Lung (tissue), 12 donors: ENCODE results near the gene ARPC1B. TPM values are rescaled to one million over a fixed set of nuclear protein-coding genes. Genes with fewer than 3 reads are reported as not detected.
A peak's percentile ranks its signal among the peaks of the same experiment; 100 is the strongest.

ENCODE experiments used
- ATAC-seq: fragments of 200-7000 bp; cut with Tn5 transposase; one replicate; pipeline ENCODE4 v1.9.1; 2020; ENCODE audit warnings: moderate number of reproducible peaks; ENCODE audit not compliant: insufficient read depth, low FRiP score
- DNase-seq, 3 donors: peaks; one replicate each; pipeline ENCODE4 v3.0.0-alpha.2; 2013 to 2017
- H3K27ac ChIP-seq, 2 donors: one replicate each; pipeline ENCODE4 v1.5.1; 2013; ENCODE audit warnings: mild to moderate bottlenecking in 2 of 2, moderate library complexity in 2 of 2, control low read depth in 1 of 2, inconsistent platforms in 1 of 2, low read depth in 1 of 2, low read length in 1 of 2
- H3K27me3 ChIP-seq, 3 donors: one replicate each; pipeline ENCODE4 v1.5.1; 2013; ENCODE audit warnings: low read length in 2 of 3; ENCODE audit not compliant: control insufficient read depth in 3 of 3, insufficient read depth in 3 of 3
- H3K36me3 ChIP-seq, 4 donors: one replicate each; pipeline ENCODE4 v1.5.1; 2013; ENCODE audit warnings: low read length in 4 of 4, mild to moderate bottlenecking in 1 of 4, moderate library complexity in 1 of 4; ENCODE audit not compliant: control insufficient read depth in 4 of 4, insufficient read depth in 4 of 4
- H3K4me1 ChIP-seq, 5 donors: one replicate each; pipeline ENCODE4 v1.5.1; 2013; ENCODE audit warnings: low read length in 5 of 5, mild to moderate bottlenecking in 2 of 5, moderate library complexity in 1 of 5; ENCODE audit not compliant: control insufficient read depth in 5 of 5, insufficient read depth in 5 of 5
- H3K4me3 ChIP-seq: one replicate; pipeline ENCODE4 v1.5.1; 2013; ENCODE audit warnings: mild to moderate bottlenecking, control low read depth, moderate library complexity
- H3K9ac ChIP-seq, 2 donors: one replicate each; pipeline ENCODE4 v1.5.1; 2013; ENCODE audit warnings: low read length in 2 of 2, control low read depth in 1 of 2; ENCODE audit not compliant: insufficient read depth in 1 of 2
- H3K9me3 ChIP-seq, 4 donors: one replicate each; pipeline ENCODE4 v1.5.1; 2013; ENCODE audit warnings: low read length in 3 of 4, mild to moderate bottlenecking in 1 of 4, moderate library complexity in 1 of 4; ENCODE audit not compliant: control insufficient read depth in 4 of 4, insufficient read depth in 3 of 4
- WGBS, 2 donors: extraction: QIAGEN DNeasy Blood & Tissue Kit; methylation state at CpG; one replicate each; pipeline ENCODE4 v1.1.7; 2013; 5-methylcytosine and 5-hydroxymethylcytosine counted together
- polyA plus RNA-seq, 2 donors: library from polyadenylated mRNA; stranded (reverse); fragments of 200-250 nt; gene quantifications; one replicate each; pipeline ENCODE4 v1.2.1, GENCODE V29; 2013
- total RNA-seq, 2 donors: library from RNA; depleted of rRNA in 1 of 2; stranded (reverse); fragments of >200 nt in 1 of 2; gene quantifications; one replicate each; pipeline ENCODE4 v1.2.1, GENCODE V29; 2014 to 2021
- TF ChIP-seq, protein P1 (sequence below): IDR thresholded peaks from 2 replicates; pipeline ENCODE4 v1.5.1; 2012; ENCODE audit warnings: mild to moderate bottlenecking; ENCODE audit errors: control extremely low read depth, extremely low read depth
- donor health status: control.
- donor health status: control.
- donor health status: Bipolar disorder and iron deficiency.
- donor health status: healthy.
- donor health status: DM: yes; HTN: yes; CAD: no.

Gene ARPC1B
- total and polyA plus RNA-seq, 4 donors: 164 to 937 (median 266) TPM

DNA sequence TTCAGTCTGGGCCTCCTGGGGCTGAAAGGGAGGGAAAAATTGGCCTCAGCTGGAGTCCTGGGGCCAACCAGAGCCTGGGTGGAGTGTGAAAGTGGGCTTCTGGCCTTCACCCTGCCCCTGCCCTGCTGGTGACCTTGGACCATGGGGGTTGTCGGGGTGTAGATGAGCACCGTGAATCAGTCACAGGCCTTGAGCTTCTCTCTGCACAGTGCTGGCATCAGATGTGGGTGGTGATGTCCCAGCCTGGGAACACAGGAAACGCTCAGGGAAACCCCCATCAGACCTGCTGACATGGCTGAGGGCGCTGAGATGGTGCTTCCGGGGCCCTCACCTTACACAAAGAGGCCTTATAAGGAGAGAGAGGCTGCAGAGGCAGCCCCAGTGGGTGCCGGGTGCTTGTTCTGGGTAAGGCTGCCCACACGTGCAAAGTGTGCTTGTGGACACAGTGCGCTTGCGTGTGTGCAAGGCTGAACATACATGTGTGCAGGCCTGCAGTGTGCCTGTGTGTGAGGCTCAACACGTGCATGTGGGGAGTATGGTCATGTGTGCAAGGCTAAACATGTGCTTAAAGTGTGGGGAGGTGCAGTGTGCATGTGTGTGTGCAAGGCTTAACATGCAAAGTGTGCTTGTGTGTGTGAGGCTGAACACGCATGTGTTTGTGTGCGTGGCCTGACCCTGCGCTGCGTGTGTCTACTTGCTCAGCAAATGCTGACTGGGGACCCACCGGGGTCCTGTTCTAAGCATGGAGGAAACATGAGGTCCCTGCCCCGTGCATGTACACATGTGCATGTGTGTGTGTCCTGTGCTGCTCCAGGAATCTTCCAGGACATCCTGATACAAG, 6.5 kb downstream of the ARPC1B start:
- DNase-seq (no peak), ATAC-seq (no peak)
- Histone ChIP-seq H3K27me3 (no peaks in the 10 kb centered on the region), H3K4me1 (peaks cover 0 to 25% (median 5%) of the 10 kb centered on the region in 5 donors), H3K36me3 (peaks cover 0 to 30% (median 0%) of the 10 kb centered on the region in 4 donors), H3K9me3 (no peaks in the 10 kb centered on the region), H3K9ac (no peak overlapping the region), H3K4me3 (no peak overlapping the region), H3K27ac (peak overlapping the region; percentile 34 to 95)
- TF ChIP-seq, protein P1, sequence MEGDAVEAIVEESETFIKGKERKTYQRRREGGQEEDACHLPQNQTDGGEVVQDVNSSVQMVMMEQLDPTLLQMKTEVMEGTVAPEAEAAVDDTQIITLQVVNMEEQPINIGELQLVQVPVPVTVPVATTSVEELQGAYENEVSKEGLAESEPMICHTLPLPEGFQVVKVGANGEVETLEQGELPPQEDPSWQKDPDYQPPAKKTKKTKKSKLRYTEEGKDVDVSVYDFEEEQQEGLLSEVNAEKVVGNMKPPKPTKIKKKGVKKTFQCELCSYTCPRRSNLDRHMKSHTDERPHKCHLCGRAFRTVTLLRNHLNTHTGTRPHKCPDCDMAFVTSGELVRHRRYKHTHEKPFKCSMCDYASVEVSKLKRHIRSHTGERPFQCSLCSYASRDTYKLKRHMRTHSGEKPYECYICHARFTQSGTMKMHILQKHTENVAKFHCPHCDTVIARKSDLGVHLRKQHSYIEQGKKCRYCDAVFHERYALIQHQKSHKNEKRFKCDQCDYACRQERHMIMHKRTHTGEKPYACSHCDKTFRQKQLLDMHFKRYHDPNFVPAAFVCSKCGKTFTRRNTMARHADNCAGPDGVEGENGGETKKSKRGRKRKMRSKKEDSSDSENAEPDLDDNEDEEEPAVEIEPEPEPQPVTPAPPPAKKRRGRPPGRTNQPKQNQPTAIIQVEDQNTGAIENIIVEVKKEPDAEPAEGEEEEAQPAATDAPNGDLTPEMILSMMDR: no peak
- 56 to 61% methylated on average over 16 of the region's 16 CpGs for WGBS, 2 donors

DNA sequence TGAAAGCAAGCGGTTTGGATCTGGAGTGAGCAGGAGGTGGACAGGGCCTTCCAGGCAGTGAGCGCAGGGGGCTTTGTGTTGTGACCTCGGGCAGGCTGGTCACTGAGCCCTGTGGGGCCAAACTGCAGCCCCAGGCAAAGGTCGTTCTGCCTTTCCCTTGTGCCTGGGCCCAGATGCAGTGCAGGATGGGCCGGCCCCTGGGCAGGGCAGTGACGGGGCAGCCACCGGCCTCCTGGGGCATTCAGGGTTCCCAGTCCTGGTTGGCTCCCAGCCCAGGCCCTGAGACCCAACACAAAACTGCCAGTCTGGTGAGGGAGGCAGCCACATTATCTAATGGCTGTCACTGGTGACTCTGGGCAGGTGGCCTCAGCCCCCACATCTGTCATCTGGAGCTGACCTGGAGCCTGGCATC, 7.1 kb downstream of the ARPC1B start:
- DNase-seq (no peak), ATAC-seq (no peak)
- TF ChIP-seq, protein P1: no peak
- peaks cover 0 to 36% (median 0%) of the 10 kb centered on the region in 4 donors for H3K36me3 ChIP-seq
- 76 to 87% methylated on average over 7 of the region's 7 CpGs for WGBS, 2 donors
- no peak overlapping the region for H3K9ac ChIP-seq
- peaks cover 0 to 21% (median 5%) of the 10 kb centered on the region in 5 donors for H3K4me1 ChIP-seq
- no peaks in the 10 kb centered on the region for H3K9me3 ChIP-seq
- H3K27me3 ChIP-seq: no peaks in the 10 kb centered on the region
- no peak overlapping the region for H3K27ac ChIP-seq
- no peak overlapping the region for H3K4me3 ChIP-seq

DNA sequence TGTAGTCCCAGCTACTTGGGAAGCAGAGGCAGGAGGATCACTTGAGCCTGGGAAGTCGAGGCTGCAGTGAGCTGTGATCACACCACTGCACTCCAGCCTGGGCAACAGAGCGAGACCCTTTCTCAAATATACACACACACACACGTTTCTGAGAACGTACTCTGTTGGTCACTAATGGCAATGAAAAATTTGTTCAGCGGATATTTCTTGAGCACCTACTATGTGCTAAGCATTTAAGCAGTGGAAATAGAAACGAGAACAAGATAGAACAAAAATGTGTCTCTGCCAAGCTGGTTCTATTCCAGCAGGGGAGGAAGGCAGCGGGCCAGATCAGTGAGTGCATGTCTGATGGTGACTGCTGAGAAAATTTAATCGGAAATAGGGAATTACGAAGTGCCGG, 8.7 kb downstream of the ARPC1B start:
- TF ChIP-seq, protein P1: no peak
- peaks cover 0 to 19% (median 5%) of the 10 kb centered on the region in 5 donors for H3K4me1 ChIP-seq

More for the DNA sequence above, 8.7 kb downstream of the ARPC1B start:
- 94 to 95% methylated on average over 10 of the region's 10 CpGs for WGBS, 2 donors
- no peak overlapping the region for H3K9ac ChIP-seq
- H3K36me3 ChIP-seq: peaks cover 0 to 43% (median under 1%) of the 10 kb centered on the region in 4 donors
- H3K27me3 ChIP-seq: no peaks in the 10 kb centered on the region
- no peak overlapping the region for H3K27ac ChIP-seq
- DNase-seq (no peak), ATAC-seq (no peak)
- no peak overlapping the region for H3K4me3 ChIP-seq
- no peaks in the 10 kb centered on the region for H3K9me3 ChIP-seq
